ENCODE results near the gene GPR160.

The GPR160 gene

DNA sequence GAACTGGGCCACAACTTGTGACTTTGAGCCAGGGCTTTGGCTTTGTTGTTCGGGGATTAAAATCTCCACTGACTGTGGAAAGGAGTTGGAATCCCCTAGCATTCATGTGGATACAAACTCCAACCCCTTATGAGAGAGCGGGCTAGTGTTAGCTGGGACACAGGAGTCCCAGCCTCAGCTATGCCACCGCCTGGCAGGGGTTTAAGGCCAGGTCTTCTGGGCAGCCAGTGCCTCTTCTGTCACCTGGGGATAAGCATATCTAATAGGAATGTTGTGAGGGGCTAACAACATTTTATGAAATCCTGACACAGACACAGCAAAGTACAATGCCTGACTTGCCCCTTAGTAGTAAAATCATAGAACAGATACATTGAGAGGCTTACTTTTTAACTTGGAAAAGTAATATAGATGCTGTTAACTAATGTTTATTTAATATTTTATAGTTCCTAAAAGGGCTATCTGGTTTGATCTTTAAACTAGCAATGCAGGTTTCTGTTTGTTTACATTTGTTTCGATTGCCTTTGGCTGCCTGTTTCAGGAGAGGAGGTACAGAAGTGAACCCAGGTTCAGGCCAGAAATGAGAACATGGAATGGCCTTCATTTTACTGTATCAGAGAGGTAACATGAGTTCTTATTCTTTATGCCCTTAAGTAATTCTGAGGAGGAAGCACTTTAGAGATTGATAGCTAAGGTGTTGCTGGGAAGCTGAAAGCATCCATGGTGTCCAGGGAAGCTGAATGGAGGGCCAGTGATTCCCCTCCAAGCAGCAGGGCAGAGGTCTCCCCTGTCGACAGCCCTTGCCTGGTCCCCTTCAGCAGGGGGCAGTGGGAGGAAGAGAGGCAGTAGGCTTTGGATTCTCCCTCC, 8.7 kb downstream of the GPR160 start:
- TF ChIP-seq GATA3 (IDR thresholded peaks at IDR 0.05; ENCODE audit: low read depth, low read length), result no peak
- no peak for TF ChIP-seq GATA2 (IDR thresholded peaks at IDR 0.05; ENCODE audit: low read depth, low read length)

DNA sequence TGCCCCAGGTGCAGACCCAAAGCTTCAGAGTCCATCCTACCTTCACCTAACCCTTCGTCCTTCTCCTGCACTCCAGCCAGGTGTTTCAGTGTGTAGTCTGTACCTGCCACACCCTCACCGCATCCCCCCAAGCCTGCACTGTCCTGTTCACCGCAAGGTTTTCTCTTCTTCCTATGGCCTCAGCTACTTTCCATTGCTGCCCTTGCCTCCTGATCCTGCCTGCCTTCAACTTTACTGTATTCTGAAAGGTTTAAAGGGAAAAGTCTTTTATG, 9.3 kb downstream of the GPR160 start:
- no peak for TF ChIP-seq GATA3 (IDR thresholded peaks at IDR 0.05; ENCODE audit: low read depth, low read length)
- TF ChIP-seq GATA2 (IDR thresholded peaks at IDR 0.05; ENCODE audit: low read depth, low read length), result no peak

DNA sequence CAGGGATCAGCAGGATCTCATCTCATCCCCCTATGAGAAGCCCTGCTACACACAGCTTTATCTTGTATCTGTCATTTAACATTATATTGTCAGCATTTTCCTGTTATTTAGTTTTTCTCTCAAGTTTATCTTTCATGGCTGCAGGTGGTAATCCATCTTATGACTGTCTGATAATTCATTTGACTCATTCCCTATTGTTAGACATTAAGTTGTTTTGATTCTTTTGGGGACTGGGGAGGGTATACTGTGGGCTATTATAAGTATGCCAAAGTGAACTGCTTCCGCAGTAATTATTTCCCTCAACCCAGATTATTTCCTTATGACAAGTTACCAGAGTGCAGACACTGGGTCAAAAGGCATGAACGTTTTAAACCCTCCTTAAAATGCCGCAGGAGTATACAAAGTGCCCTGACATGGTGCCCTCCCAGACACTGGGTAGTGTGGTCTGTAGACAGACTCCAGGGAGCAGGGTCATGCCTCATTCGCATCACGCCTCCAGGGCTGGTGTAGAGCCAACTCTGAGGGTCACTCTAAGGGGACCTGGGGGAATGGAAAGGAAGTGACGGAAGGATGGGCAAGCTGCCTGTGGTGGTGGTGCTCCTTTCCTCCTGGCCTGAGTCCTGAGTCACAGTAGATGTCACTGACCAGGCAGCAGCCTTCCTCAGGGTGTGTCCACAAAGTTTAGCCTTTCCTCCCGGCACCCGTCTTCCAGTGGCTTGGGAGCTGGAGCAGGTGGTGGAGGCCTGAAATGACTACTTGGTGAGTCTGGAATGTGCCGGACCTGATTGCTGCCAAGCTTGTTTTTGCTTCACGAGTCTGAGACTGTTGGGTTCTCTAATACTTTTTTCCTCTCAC, 11.6 kb downstream of the GPR160 start:
- no peak for TF ChIP-seq GATA2 (IDR thresholded peaks at IDR 0.05; ENCODE audit: low read depth, low read length)
- TF ChIP-seq GATA3 (IDR thresholded peaks at IDR 0.05; ENCODE audit: low read depth, low read length), result no peak

DNA sequence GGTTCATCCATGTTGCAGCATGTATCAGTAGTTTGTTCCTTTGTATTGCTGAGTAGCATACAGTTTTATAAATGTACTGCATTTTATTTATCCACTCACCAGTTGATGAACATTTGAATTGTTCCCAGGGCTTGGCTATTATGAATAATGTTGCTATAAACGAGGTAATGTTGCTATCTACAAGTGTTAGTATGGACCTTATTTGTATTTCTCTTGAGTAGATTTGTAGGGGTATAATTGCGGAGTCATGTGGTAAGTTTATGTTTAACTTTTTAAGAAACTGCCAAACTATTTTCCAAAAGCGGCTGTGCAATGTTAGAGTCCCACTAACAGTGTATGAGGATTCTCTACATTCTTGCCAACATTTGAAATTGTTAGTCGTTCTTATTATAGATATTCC, 13.0 kb downstream of the GPR160 start:
- TF ChIP-seq GATA2 (IDR thresholded peaks at IDR 0.05; ENCODE audit: low read depth, low read length), result no peak
- TF ChIP-seq GATA3 (IDR thresholded peaks at IDR 0.05; ENCODE audit: low read depth, low read length), result no peak

DNA sequence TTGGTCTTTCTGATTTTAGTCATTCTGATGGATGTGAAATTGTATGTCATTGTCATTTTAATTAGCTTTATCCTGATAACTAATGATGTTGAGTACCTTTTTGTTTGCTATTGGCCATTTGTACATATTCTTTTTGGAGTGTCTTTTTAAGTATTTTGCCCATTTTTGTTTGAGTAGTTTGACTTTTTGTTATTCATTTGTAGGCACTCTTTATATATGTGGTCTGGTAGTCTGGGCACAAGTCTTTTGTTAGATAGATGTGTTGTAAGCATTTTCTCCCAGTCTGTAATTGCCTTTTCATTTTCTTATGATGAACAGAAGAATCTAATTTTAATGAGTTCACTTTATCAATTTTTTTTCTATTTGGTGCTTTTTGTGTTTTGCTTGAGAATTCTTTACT, 14.6 kb downstream of the GPR160 start:
- no peak for TF ChIP-seq GATA2 (IDR thresholded peaks at IDR 0.05; ENCODE audit: low read depth, low read length)
- TF ChIP-seq GATA3 (IDR thresholded peaks at IDR 0.05; ENCODE audit: low read depth, low read length), result no peak

DNA sequence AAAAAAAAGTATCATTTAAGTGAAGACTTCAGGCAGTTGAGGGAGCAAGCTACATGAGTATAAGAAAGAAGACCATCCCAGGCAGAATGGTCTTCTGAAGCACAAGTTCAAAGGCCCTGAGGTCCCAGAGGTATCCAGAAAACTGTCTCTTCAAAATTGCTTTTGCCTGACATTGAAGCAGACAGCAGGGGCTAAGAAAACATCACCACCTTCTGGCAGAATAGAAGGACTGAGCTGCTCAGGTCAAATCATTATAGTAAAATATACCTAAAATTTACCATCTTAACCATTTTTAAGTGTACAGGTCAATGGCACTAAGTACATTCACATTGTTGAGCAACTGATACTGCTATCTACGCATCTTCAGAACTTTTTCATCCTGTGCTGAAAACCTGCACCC, 16.4 kb downstream of the GPR160 start:
- TF ChIP-seq GATA3 (IDR thresholded peaks at IDR 0.05; ENCODE audit: low read depth, low read length) (no peak), GATA2 (IDR thresholded peaks at IDR 0.05; ENCODE audit: low read depth, low read length) (no peak)

DNA sequence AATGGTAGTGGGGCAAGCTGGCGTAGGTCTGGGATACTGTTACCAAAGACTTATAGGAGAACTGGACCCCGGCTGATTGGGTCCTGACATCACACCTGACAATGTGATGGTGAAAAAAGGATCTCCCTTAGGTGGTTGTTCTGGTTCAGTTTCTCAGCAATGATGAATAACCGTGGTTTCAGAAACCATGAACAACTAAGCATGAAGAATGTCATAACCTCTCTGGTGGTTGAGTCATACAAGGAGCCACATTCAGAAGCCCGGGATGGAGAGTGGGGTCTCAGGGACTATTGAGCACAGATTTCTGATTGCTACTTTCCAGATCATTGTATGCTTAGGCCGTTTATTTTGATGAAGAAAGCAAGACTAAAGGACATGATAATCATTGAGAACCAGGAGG, 17.4 kb downstream of the GPR160 start:
- no peak for TF ChIP-seq GATA3 (IDR thresholded peaks at IDR 0.05; ENCODE audit: low read depth, low read length)
- TF ChIP-seq GATA2 (IDR thresholded peaks at IDR 0.05; ENCODE audit: low read depth, low read length), result no peak

DNA sequence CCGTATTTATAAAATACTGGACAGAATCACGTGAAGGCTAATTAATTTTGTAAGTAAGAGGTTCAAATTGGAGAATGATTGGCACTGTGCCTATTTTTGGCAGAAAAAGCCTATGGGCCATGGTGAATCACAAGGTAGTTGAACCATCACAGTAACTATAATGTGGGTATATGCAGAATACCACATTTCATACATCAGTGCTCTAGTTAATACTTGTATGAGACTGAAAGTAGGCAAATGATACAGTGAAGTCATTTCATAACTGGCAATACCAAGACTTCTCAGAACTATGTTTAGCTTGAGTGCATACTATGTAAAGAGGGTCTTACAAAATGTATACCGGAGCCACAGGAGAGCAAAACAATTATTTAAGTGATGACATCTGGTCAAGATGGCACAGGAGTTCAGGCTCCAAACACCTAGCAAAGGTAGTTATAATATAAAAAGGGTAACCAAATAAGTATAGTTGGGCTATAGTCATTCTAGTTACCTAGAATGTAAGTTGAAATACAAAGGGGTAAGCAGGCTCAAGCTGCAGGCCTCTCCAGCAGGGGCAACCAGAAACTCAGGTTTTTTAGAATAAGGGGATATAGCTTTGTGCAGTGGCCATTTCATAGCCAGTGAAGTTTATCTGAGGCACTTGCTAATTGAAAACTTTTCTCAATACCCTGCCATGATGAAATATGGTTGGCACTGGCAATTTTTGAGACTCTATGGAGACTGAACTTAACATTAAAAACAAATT, 19.1 kb downstream of the GPR160 start:
- no peak for TF ChIP-seq GATA3 (IDR thresholded peaks at IDR 0.05; ENCODE audit: low read depth, low read length)
- no peak for TF ChIP-seq GATA2 (IDR thresholded peaks at IDR 0.05; ENCODE audit: low read depth, low read length)

DNA sequence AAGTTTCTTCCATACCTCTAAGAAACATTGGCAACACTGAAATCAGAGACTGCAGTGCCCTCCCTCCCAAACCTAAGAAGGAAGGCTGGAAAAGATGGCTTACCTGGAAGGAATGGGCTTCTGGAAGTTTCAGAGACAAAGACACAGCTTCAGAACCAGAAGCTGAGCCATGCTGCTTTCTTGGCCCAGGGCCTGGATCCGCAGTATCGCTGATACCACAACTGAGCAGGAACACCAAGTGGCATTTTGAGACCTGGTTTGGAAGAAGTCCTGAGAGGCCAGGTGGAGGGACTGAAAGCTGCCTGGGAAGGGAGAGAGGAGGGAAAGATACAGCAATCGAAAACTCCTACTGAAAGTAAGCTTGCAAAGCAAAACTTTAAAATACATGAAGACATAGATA, 19.8 kb downstream of the GPR160 start:
- TF ChIP-seq GATA3 (IDR thresholded peaks at IDR 0.05; ENCODE audit: low read depth, low read length) (no peak), GATA2 (IDR thresholded peaks at IDR 0.05; ENCODE audit: low read depth, low read length) (no peak)

DNA sequence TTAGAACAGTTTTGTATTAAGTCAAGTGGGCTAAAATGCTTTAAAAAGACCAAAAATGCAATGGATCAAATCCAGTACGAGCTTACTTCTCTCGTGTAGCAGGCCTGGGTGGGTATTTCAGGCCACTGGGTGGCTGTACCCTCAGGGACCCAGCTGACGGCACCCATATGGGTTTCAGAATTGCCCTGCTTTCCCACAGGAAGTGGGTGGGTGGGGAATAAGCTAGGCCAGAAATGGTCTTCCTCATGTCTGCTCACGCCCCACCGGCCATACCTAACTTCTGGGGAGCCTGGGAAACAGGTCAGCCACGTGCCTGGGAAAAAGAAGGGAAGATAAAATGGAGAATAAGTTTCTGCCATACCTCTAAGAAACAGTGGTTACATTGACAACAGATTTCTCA, 20.3 kb downstream of the GPR160 start:
- TF ChIP-seq GATA3 (IDR thresholded peaks at IDR 0.05; ENCODE audit: low read depth, low read length), result no peak
- no peak for TF ChIP-seq GATA2 (IDR thresholded peaks at IDR 0.05; ENCODE audit: low read depth, low read length)

DNA sequence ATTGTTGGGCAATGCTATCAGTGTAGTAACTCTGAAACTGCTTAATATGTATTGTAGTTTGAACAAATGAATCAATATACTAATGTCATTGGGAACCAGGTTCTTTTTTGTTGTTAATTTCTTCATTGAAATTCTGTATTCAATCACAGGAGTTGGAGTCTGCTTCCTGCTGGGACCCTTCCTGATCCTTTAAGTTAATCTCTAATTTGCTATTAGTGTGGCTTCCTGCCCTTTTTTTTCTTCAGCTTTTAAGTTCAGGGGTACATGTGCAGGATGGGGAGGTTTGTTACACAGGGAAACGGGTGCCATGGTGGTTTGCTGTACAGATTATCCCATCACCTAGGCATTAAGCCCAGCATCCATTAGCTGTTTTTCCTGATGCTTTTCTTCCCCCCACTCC, 21.7 kb downstream of the GPR160 start:
- TF ChIP-seq GATA2 (IDR thresholded peaks at IDR 0.05; ENCODE audit: low read depth, low read length), result no peak
- TF ChIP-seq GATA3 (IDR thresholded peaks at IDR 0.05; ENCODE audit: low read depth, low read length), result no peak

DNA sequence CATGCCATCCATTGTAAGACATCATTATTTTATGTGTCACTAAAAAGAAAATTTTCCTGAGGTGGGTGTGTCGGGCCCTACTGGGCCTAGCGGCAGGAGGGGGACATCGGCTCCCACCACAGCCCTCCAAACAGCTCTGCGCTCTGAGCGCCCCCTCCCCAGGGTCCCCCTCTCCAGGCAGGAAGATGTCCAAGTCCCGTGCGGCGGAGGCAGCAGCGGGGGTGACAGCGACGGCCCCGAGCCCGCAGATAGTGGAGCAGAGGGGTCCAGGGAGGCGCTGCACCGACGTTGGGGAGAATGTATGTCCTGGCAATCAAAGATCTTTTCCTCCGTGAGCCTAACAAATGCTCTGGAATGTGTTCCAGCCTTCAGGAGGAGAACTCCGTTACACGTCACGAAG, 24.3 kb downstream of the GPR160 start:
- TF ChIP-seq GATA3 (IDR thresholded peaks at IDR 0.05; ENCODE audit: low read depth, low read length) (no peak), GATA2 (IDR thresholded peaks at IDR 0.05; ENCODE audit: low read depth, low read length) (no peak)

DNA sequence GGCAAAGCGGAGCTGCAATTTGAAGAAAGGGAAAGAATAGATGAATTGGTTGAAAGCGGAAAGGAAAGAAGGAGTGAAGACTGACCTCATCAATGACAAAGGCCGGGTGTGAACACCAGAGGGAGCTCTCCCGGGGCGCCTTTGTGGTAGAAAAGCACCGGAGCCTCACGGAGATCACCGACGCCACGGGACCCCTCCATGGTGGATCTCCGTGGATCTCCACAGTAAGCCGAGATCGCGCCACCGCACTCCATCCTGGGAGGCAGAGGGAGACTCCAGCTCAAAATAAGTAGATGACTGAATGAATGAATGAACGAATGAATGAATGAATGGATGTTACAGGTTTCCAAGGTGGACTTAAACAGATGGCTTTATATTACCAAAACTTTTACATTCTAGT, 25.0 kb downstream of the GPR160 start:
- TF ChIP-seq GATA3 (IDR thresholded peaks at IDR 0.05; ENCODE audit: low read depth, low read length) (no peak), GATA2 (IDR thresholded peaks at IDR 0.05; ENCODE audit: low read depth, low read length) (no peak)

DNA sequence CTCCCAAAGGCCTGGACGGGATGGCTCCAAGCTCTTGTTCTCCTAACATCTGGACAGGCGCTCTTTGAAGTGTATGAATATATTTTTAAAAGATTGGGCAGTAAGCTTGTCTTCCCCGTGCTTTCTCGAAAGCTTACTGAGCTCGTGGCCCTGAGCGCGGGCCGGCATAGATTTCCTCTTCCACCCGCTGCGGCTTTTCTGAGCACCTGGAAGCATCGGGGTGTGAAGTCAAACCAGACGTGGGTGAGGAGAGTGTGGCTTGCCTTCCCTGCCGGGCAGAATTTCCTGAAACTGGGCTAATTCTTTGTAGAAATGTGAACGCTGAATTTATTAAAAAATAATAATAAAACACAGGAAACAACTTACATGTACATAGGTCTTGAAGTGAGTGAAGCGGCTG, 25.9 kb downstream of the GPR160 start:
- no peak for TF ChIP-seq GATA3 (IDR thresholded peaks at IDR 0.05; ENCODE audit: low read depth, low read length)
- TF ChIP-seq GATA2 (IDR thresholded peaks at IDR 0.05; ENCODE audit: low read depth, low read length), result no peak

All from SH-SY5Y (cell line).